Psoas muscle (tissue), 8 donors: ENCODE data around the gene GRID2IP. TPM values are rescaled to one million over a fixed set of nuclear protein-coding genes. Genes with fewer than 3 reads are reported as not detected.

Experiments used
- ATAC-seq, 4 donors: fragments of 200-7000 bp; cut with Tn5 transposase; one replicate each; pipeline ENCODE4 v1.9.1; 2020; ENCODE audit warnings: moderate library complexity in 3 of 4, mild to moderate bottlenecking in 2 of 4
- DNase-seq, 2 donors: peaks; one replicate each; pipeline ENCODE4 v3.0.0-alpha.2; 2020
- H3K27ac ChIP-seq: fragments of 200-600 bp; one replicate; pipeline ENCODE4 v1.8.0; 2022
- H3K27me3 ChIP-seq, 3 donors: fragments of 200-600 bp in 1 of 3; one replicate each; pipeline versions ENCODE4 v1.6.1 to v1.8.0; 2013 to 2022; ENCODE audit warnings: low read length in 2 of 3, mild to moderate bottlenecking in 2 of 3, moderate library complexity in 1 of 3; ENCODE audit not compliant: insufficient read depth in 3 of 3
- H3K36me3 ChIP-seq, 2 donors: fragments of 200-600 bp in 1 of 2; one replicate each; pipeline versions ENCODE4 v1.6.1 to v1.8.0; 2013 to 2022; ENCODE audit warnings: low read depth in 1 of 2, mild to moderate bottlenecking in 1 of 2, moderate library complexity in 1 of 2; ENCODE audit not compliant: insufficient read depth in 1 of 2
- H3K4me1 ChIP-seq: fragments of 200-600 bp; one replicate; pipeline ENCODE4 v1.8.0; 2022
- H3K4me3 ChIP-seq: fragments of 200-600 bp; one replicate; pipeline ENCODE4 v1.8.0; 2022; ENCODE audit warnings: mild to moderate bottlenecking
- H3K9me3 ChIP-seq: fragments of 200-600 bp; one replicate; pipeline ENCODE4 v1.8.0; 2022
- CTCF ChIP-seq: fragments of 200-600 bp; IDR thresholded peaks from one replicate; pipeline ENCODE4 v1.8.0; 2022; ENCODE audit warnings: antibody characterized with exemption
- WGBS, 3 donors: extraction: QIAGEN DNeasy Blood & Tissue Kit; methylation state at CpG; one replicate each; pipeline versions ENCODE4 v1.1.6 to v1.1.7; 2013; 5-methylcytosine and 5-hydroxymethylcytosine counted together
- intact Hi-C, 2 donors: fragments of 100-400 bp; cut with DNase I; formaldehyde crosslinking; loops; one replicate each; pipeline versions ENCODE4 v1.11.0 to v1.14.2; 2022
- polyA plus RNA-seq, 3 donors: library from polyadenylated mRNA; stranded (reverse); fragments of 200-250 nt; gene quantifications; one replicate each; pipeline ENCODE4 v1.2.3, GENCODE V29; 2013
- total RNA-seq, 4 donors: library from RNA; stranded (reverse); fragmentation: NEBNext Ultra II Directional in 2 of 4; extraction: Animal tissue kit (Norgen Biotek cat#: 25700) in 2 of 4; gene quantifications; one replicate each; pipeline versions ENCODE4 v1.2.1 to v1.2.4, GENCODE V29; 2021 to 2023
- donor health status: healthy with polysubstance abuse.
- donor health status: DM: no; HTN: no; CAD: no; lungs with moderate emphysema.
- donor health status: Bipolar disorder and iron deficiency.
- donor health status: healthy.
- donor health status: DM: yes; HTN: yes; CAD: no.
- donor health status: DM: no; HTN: no; CAD: no.
- donor health status: DM: no; HTN: no; CAD: no.
- donor health status: DM: yes; HTN: yes; CAD: no.

GRID2IP gene
- total and polyA plus RNA-seq, 7 donors: 0.01 to 0.06 (median 0.03) TPM; not detected in 4

DNA sequence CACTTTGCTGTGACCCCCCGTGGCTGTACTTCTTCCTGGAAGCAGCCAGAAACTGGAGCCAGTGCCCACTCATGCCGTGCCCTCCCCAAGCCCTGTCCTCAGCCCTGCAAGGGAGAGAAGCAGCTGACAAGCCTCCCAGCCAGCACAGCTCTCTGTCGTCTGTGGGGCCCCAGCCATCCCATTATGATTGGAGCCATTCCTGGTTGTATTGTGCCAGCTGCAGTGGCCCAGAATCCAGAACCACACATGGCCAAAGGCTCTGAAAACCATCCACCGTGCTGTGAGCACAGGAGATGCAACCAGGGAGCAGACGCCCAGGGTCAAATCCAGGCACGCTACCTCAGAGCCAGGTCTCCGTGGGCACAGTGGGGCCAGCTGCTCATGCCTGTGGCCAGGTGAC lies 18.7 kb downstream of the GRID2IP start:
- 23 to 39% (median 37%) methylated on average over 7 of the region's 7 CpGs for WGBS, 3 donors
- no peak overlapping the region for H3K27ac ChIP-seq
- intact Hi-C loops: no loop called here
- H3K9me3 ChIP-seq: no peaks in the 10 kb centered on the region
- DNase-seq: no peak
- no peaks in the 10 kb centered on the region for H3K4me1 ChIP-seq
- H3K27me3 ChIP-seq: peaks cover 0 to 75% (median 31%) of the 10 kb centered on the region in 3 donors
- H3K4me3 ChIP-seq: no peak overlapping the region
- no peak for TF ChIP-seq CTCF
- no peak for ATAC-seq
- H3K36me3 ChIP-seq: no peaks in the 10 kb centered on the region

DNA sequence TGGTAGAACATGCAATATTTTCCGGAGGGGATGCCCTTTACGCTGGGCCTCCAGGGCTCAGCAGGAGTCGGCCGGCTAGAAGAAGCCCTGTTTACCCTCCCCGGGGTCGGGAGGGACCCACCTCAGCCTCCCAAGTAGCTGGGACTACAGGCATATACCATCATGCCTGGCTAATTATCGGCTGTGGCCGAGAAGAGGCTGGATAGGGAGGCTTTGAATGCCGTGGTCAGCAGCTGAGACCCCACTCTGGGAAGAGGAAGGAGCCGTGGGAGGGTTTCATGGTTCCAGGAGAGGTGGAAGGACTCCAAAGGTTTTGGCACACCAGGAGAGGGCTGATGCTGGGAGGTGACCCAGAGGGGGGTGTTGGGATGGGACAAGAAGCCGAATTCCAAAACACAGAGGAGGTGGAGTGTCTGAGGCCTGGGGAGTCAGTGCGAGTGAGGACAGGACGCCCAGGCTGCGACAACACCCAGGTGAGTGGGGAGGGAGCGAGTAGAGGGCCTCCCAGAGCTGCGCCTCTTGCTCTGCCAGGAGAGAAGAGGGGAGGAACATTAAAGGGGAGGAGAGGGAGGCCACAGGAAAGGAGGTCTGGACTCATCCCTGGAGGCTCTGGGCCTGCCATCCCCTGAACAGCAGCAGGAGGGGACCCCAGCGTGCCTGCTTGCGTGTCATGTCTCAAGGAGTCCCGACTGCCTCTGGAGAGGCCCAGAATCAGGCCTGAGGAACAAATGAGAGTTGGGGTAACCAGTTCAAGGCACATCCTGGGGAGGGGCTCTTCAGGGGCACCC lies 19.6 kb downstream of the GRID2IP start:
- intact Hi-C loops: no loop called here
- H3K9me3 ChIP-seq: no peaks in the 10 kb centered on the region
- H3K36me3 ChIP-seq: no peaks in the 10 kb centered on the region
- DNase-seq (no peak), ATAC-seq (no peak)
- peaks cover 0 to 75% (median 33%) of the 10 kb centered on the region in 3 donors for H3K27me3 ChIP-seq
- no peak for TF ChIP-seq CTCF
- peaks cover 4% of the 10 kb centered on the region for H3K4me1 ChIP-seq
- WGBS, 3 donors: 39 to 46% (median 46%) methylated on average over 18 to 19 of the region's 19 CpGs
- H3K4me3 ChIP-seq: peak overlapping the region; percentile 54
- H3K27ac ChIP-seq: no peak overlapping the region

GRCh38 chr7:6530626-6531491 lies 20.4 kb downstream of the GRID2IP start:
- DNase-seq (no peak), ATAC-seq (no peak)
- Histone ChIP-seq H3K36me3 (no peaks in the 10 kb centered on the region), H3K27ac (no peak overlapping the region), H3K9me3 (no peaks in the 10 kb centered on the region), H3K4me3 (peak overlapping the region; percentile 54), H3K27me3 (peaks cover 0 to 73% (median 35%) of the 10 kb centered on the region in 3 donors), H3K4me1 (peaks cover 4% of the 10 kb centered on the region)
- intact Hi-C loops: no loop called here
- WGBS, 3 donors: 2 to 4% (median 3%) methylated on average over 52 to 74 of the region's 74 CpGs
- TF ChIP-seq CTCF: no peak

DNA sequence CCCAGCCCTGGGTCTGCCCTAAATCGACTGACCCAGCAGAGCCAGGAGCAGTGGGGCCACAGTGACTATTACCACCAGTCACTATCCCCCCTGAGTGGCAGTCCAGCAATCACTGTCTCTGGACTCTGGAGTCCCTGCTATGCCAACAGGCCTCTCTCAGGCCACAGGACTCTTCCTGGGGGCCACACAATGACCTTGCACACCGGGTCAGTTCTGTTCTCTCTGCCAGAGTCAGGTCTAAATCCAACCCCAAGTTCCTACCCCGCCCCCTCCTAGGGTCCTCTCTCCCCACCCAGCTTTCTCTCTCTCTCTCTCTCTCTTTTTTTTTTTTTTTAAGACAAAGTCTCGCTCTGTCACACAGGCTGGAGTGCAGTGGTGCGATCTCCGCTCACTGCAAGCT lies 21.6 kb downstream of the GRID2IP start:
- WGBS, 3 donors: 69 to 71% (median 70%) methylated on average over 6 of the region's 6 CpGs
- Histone ChIP-seq H3K4me3 (no peak overlapping the region), H3K36me3 (no peaks in the 10 kb centered on the region), H3K4me1 (peaks cover 4% of the 10 kb centered on the region), H3K27ac (no peak overlapping the region), H3K9me3 (no peaks in the 10 kb centered on the region), H3K27me3 (peaks cover 0 to 76% (median 37%) of the 10 kb centered on the region in 3 donors)
- no peak for TF ChIP-seq CTCF
- ATAC-seq (no peak), DNase-seq (no peak)
- intact Hi-C loops: no loop called here
